K562 (cell line): ENCODE results near the gene ZNF740. TPM values are rescaled to one million over a fixed set of nuclear protein-coding genes. Genes with fewer than 3 reads are reported as not detected.

Experiments used
- ARID4B ChIP-seq: sonication (generic); formaldehyde crosslinking; IDR thresholded peaks from 2 replicates; pipeline ENCODE4 v1.8.0; 2022; ENCODE audit warnings: mild to moderate bottlenecking, missing genetic modification reagents
- BCL6 ChIP-seq: fragments of 250-450 bp; sonication (Bioruptor Pico); IDR thresholded peaks from 2 replicates; pipeline ENCODE4 v1.4.0; 2020
- BDP1 ChIP-seq: IDR thresholded peaks from 3 replicates; pipeline ENCODE4 v1.6.1; 2011; ENCODE audit not compliant: insufficient read length, insufficient read depth
- CCAR2 ChIP-seq: fragments of 200-400 bp; formaldehyde crosslinking; IDR thresholded peaks from 2 replicates; pipeline ENCODE4 v1.6.1; 2017; ENCODE audit warnings: mild to moderate bottlenecking, low read depth, low read length
- DMBX1 ChIP-seq: fragments of 250-450 bp; sonication (Bioruptor Pico); IDR thresholded peaks from 2 replicates; pipeline ENCODE4 v1.8.0; 2022; ENCODE audit warnings: inconsistent platforms, mild to moderate bottlenecking, moderate library complexity, borderline replicate concordance
- DPF2 ChIP-seq: fragments of 450-650 bp; IDR thresholded peaks from 2 replicates; pipeline ENCODE4 v1.6.1; 2016
- ERF ChIP-seq: fragments of 450-650 bp; formaldehyde crosslinking; IDR thresholded peaks from 2 replicates; pipeline ENCODE4 v1.4.0; 2020; ENCODE audit warnings: mild to moderate bottlenecking, mixed read lengths
- GATAD2A ChIP-seq: fragments of 450-650 bp; IDR thresholded peaks from 2 replicates; pipeline ENCODE4 v1.6.1; 2017
- JUNB ChIP-seq: fragments of 450-650 bp; formaldehyde crosslinking; conservative IDR thresholded peaks from 2 replicates; pipeline ENCODE4 v1.4.0; 2020; ENCODE audit warnings: mild to moderate bottlenecking
- MTA3 ChIP-seq: fragments of 450-650 bp; formaldehyde crosslinking; IDR thresholded peaks from 2 replicates; pipeline ENCODE4 v1.6.1; 2017; ENCODE audit warnings: mild to moderate bottlenecking, borderline replicate concordance
- NCOA4 ChIP-seq: fragments of 450-650 bp; IDR thresholded peaks from 2 replicates; pipeline ENCODE4 v1.6.1; 2018; ENCODE audit warnings: mild to moderate bottlenecking; ENCODE audit not compliant: partially characterized antibody
- NFXL1 ChIP-seq: fragments of 450-650 bp; formaldehyde crosslinking; IDR thresholded peaks from 2 replicates; pipeline ENCODE4 v1.4.0; 2021; ENCODE audit warnings: mild to moderate bottlenecking
- NR3C1 ChIP-seq: sonication (generic); formaldehyde crosslinking; IDR thresholded peaks from 2 replicates; pipeline ENCODE4 v1.8.1; 2022; ENCODE audit warnings: missing genetic modification reagents
- OTX1 ChIP-seq: fragments of 450-650 bp; formaldehyde crosslinking; IDR thresholded peaks from 2 replicates; pipeline ENCODE4 v1.4.0; 2022; ENCODE audit warnings: mild to moderate bottlenecking
- POLR2A ChIP-seq: fragments of 450-650 bp; conservative IDR thresholded peaks from 2 replicates; pipeline ENCODE4 v1.6.1; 2016
- PYGO2 ChIP-seq: fragments of 450-650 bp; IDR thresholded peaks from 2 replicates; pipeline ENCODE4 v1.6.1; 2016; ENCODE audit warnings: mild to moderate bottlenecking, missing genetic modification characterization, moderate library complexity, missing compliant biosample characterization
- ZBTB40 ChIP-seq, 2 experiments: fragments of 450-650 bp in 1 of 2; sonication (generic) in 1 of 2; formaldehyde crosslinking in 1 of 2; IDR thresholded peaks; 2 replicates each; pipeline versions ENCODE4 v1.7.1 to v1.9.0; 2016 to 2022; ENCODE audit warnings: inconsistent platforms in 1 of 2, mild to moderate bottlenecking in 1 of 2, missing genetic modification reagents in 1 of 2
- ZNF146 ChIP-seq: IDR thresholded peaks from one replicate; pipeline ENCODE4 v1.6.1; 2018; ENCODE audit warnings: missing compliant biosample characterization; ENCODE audit not compliant: unreplicated experiment
- ZNF583 ChIP-seq: fragments of 250-450 bp; sonication (Bioruptor Pico); IDR thresholded peaks from 2 replicates; pipeline ENCODE4 v1.4.0; 2020
- polyA plus RNA-seq, 8 experiments: library from polyadenylated mRNA; depleted of rRNA in 4 of 8; stranded (reverse) in 5 of 8; unstranded in 3 of 8; fragments of >200 nt; fragmentation: Nextera tagmentation in 2 of 8; fragmentation: Illumina TruSeq in 1 of 8; extraction: Ambion mirVana in 2 of 8; extraction: Trizol in 1 of 8; gene quantifications; 2 replicates each; pipeline versions ENCODE4 v1.2.1 to v1.2.3, GENCODE V29; 2011 to 2014; ENCODE audit warnings: inconsistent platforms in 1 of 8, missing spikeins in 1 of 8
- total RNA-seq, 7 experiments: library from RNA; depleted of rRNA in 6 of 7; stranded (reverse); fragments of >200 nt in 6 of 7; fragmentation: Illumina TruSeq in 2 of 7; extraction: Trizol in 2 of 7; gene quantifications; 2 replicates each; pipeline versions ENCODE4 v1.2.1 to v1.2.3, GENCODE V29; 2011 to 2021; ENCODE audit warnings: low replicate concordance in 1 of 7

The ZNF740 gene
- total and polyA plus RNA-seq, 9 of the 15 experiments (the other 6 are each of a cell fraction or from before 2014, with no cell fraction given), result 0.57 to 46.4 (median 18.6) TPM

- TF ChIP-seq PYGO2, result peak; percentile 68; the same call in 1 of the 2 replicates
- TF ChIP-seq ZNF146 (CRISPR knock-in tag), result no peak
- no peak for TF ChIP-seq POLR2A
- TF ChIP-seq NCOA4, result no peak
- no peak for TF ChIP-seq ZBTB40 (IDR thresholded peaks at IDR 0.05)
- no peak for TF ChIP-seq ZBTB40 (CRISPR knock-in tag; IDR thresholded peaks at IDR 0.05)
- TF ChIP-seq OTX1, result 0 out of 2 replicates have a peak, but pooled peaks have one; percentile 83
- TF ChIP-seq DMBX1 (CRISPR knock-in tag), result no peak
- TF ChIP-seq NFXL1 (CRISPR knock-in tag), result no peak
- TF ChIP-seq BDP1, result no peak
- no peak for TF ChIP-seq CCAR2
- TF ChIP-seq MTA3, result no peak
- no peak for TF ChIP-seq BCL6 (CRISPR knock-in tag)
- TF ChIP-seq GATAD2A, result no peak
- no peak for TF ChIP-seq ERF
- TF ChIP-seq ZNF583 (CRISPR knock-in tag), result peak; percentile 75; the same call in 1 of the 2 replicates
- no peak for TF ChIP-seq ARID4B (CRISPR knock-in tag)
- no peak for TF ChIP-seq DPF2
- peak; percentile 73; the same call in 1 of the 2 replicates for TF ChIP-seq JUNB (CRISPR knock-in tag)
- no peak for TF ChIP-seq NR3C1 (CRISPR knock-in tag)
These were observed 32.9 kb upstream of the ZNF740 start (continued) for GRCh38 chr12:53147653-53148052.
